PC-3 (cell line): ENCODE data around the gene CES4A. TPM values are rescaled to one million over a fixed set of nuclear protein-coding genes. Genes with fewer than 3 reads are reported as not detected.

ENCODE experiments used
- ATAC-seq: fragments of 200-7000 bp; cut with Tn5 transposase; 2 replicates; pipeline ENCODE4 v1.9.1; 2020; ENCODE audit warnings: mild to moderate bottlenecking, moderate library complexity
- BruUV-seq: library from RNA; stranded (reverse); fragments of 400-500 nt; replicated peaks from 2 replicates; lab custom pipeline; 2021; lab: Mats Ljungman, UMichigan
- CTCF ChIA-PET: fragments of 300-600 bp; sonication (Branson Sonifier 250); formaldehyde crosslinking; loops from one replicate; lab custom pipeline; 2022; ENCODE audit warnings: antibody characterized with exemption; lab: Charles Lee
- POLR2A ChIA-PET: fragments of 300-600 bp; sonication (Branson Sonifier 250); formaldehyde crosslinking; loops from one replicate; lab custom pipeline; 2022; ENCODE audit warnings: antibody characterized with exemption; ENCODE audit not compliant: unreplicated experiment; lab: Charles Lee
- DNase-seq: peaks from one replicate; pipeline ENCODE4 v3.0.0-alpha.2; 2015
- H2AFZ ChIP-seq: fragments of 300-600 bp; sonication (generic); 2 replicates; pipeline ENCODE4 v1.6.0; 2016; ENCODE audit warnings: antibody characterized with exemption, low read length
- H3F3A ChIP-seq: fragments of 300-600 bp; sonication (generic); one replicate; pipeline ENCODE4 v1.6.0; 2017; ENCODE audit warnings: antibody characterized with exemption, low read length, control low read depth, mild to moderate bottlenecking; ENCODE audit not compliant: unreplicated experiment
- H3K27ac ChIP-seq: fragments of 300-600 bp; sonication (generic); 2 replicates; pipeline ENCODE4 v1.5.1; 2016; ENCODE audit warnings: mild to moderate bottlenecking, low read length
- H3K27me3 ChIP-seq: fragments of 300-600 bp; sonication (generic); 2 replicates; pipeline ENCODE4 v1.6.1; 2016; ENCODE audit warnings: low read length, mixed read lengths
- H3K36me3 ChIP-seq: fragments of 300-600 bp; sonication (generic); 2 replicates; pipeline ENCODE4 v1.6.1; 2016; ENCODE audit warnings: low read depth, mixed run types, low read length, mixed read lengths
- H3K4me1 ChIP-seq: fragments of 300-600 bp; sonication (generic); 2 replicates; pipeline ENCODE4 v1.5.1; 2016; ENCODE audit warnings: low read length; ENCODE audit not compliant: insufficient read depth
- H3K4me2 ChIP-seq: fragments of 300-600 bp; sonication (generic); 2 replicates; pipeline ENCODE4 v1.6.0; 2016; ENCODE audit warnings: low read length
- H3K4me3 ChIP-seq: fragments of 300-600 bp; sonication (generic); 2 replicates; pipeline ENCODE4 v1.5.1; 2016; ENCODE audit warnings: mild to moderate bottlenecking, low read length, mixed read lengths
- H3K79me2 ChIP-seq: fragments of 300-600 bp; sonication (generic); 2 replicates; pipeline ENCODE4 v1.6.1; 2017; ENCODE audit warnings: low read length, mixed read lengths
- H3K9ac ChIP-seq: fragments of 300-600 bp; sonication (generic); 2 replicates; pipeline ENCODE4 v1.6.0; 2016; ENCODE audit warnings: mild to moderate bottlenecking, low read length
- H3K9me2 ChIP-seq: fragments of 300-600 bp; sonication (generic); replicated peaks from 2 replicates; pipeline ENCODE4 v1.6.1; 2016; ENCODE audit warnings: mixed run types, low read length, mixed read lengths
- H3K9me3 ChIP-seq: fragments of 300-600 bp; sonication (generic); 2 replicates; pipeline ENCODE4 v1.6.1; 2016; ENCODE audit warnings: low read length, mixed read lengths
- H4K20me1 ChIP-seq: fragments of 300-600 bp; sonication (generic); 2 replicates; pipeline ENCODE4 v1.6.1; 2016; ENCODE audit warnings: low read length, mixed read lengths
- EZH2 ChIP-seq: fragments of 300-600 bp; sonication (generic); IDR thresholded peaks from one replicate; pipeline ENCODE4 v1.6.1; 2017; ENCODE audit warnings: antibody characterized with exemption, mild to moderate bottlenecking, low read length; ENCODE audit not compliant: unreplicated experiment
- EZH2phosphoT487 ChIP-seq: fragments of 300-600 bp; sonication (generic); IDR thresholded peaks from 2 replicates; pipeline ENCODE4 v1.6.1; 2018; ENCODE audit warnings: mild to moderate bottlenecking, antibody characterized with exemption, low read length, borderline replicate concordance
- intact Hi-C: fragments of 100-400 bp; cut with micrococcal nuclease; formaldehyde crosslinking; loops from 2 replicates; pipeline ENCODE4 v1.9.0; 2023
- total RNA-seq: library from RNA; depleted of rRNA; stranded (reverse); fragments of >200 nt; gene quantifications from 2 replicates; pipeline ENCODE4 v1.2.3, GENCODE V29; 2014
- TF ChIP-seq, protein P1 (sequence below): fragments of 300-600 bp; sonication (generic); conservative IDR thresholded peaks from 2 replicates; pipeline ENCODE4 v1.5.1; 2017; ENCODE audit warnings: antibody characterized with exemption, low read depth, mild to moderate bottlenecking, low read length

CES4A gene
- total RNA-seq, 1 experiment from 2014 or later: 2.6 TPM

- no TSS peak for BruUV-seq
- peak; percentile 80 for ATAC-seq
- TF ChIP-seq, protein P1, sequence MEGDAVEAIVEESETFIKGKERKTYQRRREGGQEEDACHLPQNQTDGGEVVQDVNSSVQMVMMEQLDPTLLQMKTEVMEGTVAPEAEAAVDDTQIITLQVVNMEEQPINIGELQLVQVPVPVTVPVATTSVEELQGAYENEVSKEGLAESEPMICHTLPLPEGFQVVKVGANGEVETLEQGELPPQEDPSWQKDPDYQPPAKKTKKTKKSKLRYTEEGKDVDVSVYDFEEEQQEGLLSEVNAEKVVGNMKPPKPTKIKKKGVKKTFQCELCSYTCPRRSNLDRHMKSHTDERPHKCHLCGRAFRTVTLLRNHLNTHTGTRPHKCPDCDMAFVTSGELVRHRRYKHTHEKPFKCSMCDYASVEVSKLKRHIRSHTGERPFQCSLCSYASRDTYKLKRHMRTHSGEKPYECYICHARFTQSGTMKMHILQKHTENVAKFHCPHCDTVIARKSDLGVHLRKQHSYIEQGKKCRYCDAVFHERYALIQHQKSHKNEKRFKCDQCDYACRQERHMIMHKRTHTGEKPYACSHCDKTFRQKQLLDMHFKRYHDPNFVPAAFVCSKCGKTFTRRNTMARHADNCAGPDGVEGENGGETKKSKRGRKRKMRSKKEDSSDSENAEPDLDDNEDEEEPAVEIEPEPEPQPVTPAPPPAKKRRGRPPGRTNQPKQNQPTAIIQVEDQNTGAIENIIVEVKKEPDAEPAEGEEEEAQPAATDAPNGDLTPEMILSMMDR: peak; percentile 82
- TF ChIP-seq EZH2phosphoT487: no peak
- intact Hi-C loops: no loop called here
- no peaks in the 10 kb centered on the region for H3K27me3 ChIP-seq
- no peaks in the 10 kb centered on the region for H3K79me2 ChIP-seq
- POLR2A ChIA-PET: no interaction called here
- H3K27ac ChIP-seq: no peak overlapping the region
- peaks cover 4% of the 10 kb centered on the region; the same call in 1 of the 2 replicates for H3K4me1 ChIP-seq
- H4K20me1 ChIP-seq: no peaks in the 10 kb centered on the region
- DNase-seq: peak; percentile 85
- H3K9ac ChIP-seq: no peak overlapping the region
- no peaks in the 10 kb centered on the region for H3F3A ChIP-seq
- H3K36me3 ChIP-seq: no peaks in the 10 kb centered on the region
- H3K9me2 ChIP-seq: no peaks in the 10 kb centered on the region
- H3K4me2 ChIP-seq: peak overlapping the region; percentile 92
- CTCF ChIA-PET: no interaction called here
- peak overlapping the region; percentile 68 for H3K4me3 ChIP-seq
- peak overlapping the region; percentile 87 for H2AFZ ChIP-seq
- no peaks in the 10 kb centered on the region for H3K9me3 ChIP-seq
Observed at GRCh38 chr16:66947302-66948065, 40.9 kb upstream of the CES4A start.

DNA sequence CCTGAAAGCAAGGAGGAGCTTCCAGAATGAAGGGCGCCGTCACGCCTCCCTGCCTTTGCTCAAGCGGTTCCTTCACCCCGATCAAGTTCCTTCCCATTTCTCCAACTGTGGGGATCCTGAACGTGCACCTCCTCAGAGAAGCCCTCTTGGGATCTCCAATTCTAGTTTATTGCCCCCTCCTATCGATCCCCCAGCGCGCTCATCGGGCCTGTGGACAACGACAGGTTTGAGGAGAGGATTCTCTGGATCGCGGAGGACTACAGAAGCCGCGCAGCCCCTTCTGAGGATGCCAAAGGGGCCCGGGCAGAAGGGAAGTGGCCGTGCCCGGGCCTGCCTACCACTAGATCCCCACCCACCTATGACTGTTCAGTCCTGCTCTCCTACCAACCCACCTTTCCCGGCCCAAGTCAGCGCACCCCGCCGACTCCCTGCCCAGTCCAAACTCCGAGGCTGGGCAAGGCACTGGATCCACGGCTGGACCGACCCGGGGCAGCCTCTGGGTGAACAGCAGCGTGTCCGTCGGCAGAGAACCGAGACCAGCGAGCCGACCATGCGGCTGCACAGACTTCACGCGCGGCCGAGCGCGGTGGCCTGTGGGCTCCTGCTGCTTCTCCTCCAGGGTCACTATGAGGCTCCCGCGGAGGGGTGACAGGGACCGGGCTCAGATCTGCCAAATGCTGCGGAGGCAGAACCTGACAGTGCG lies 40.1 kb upstream of the CES4A start:
- H3K9me2 ChIP-seq: no peaks in the 10 kb centered on the region
- no peaks in the 10 kb centered on the region for H3K79me2 ChIP-seq
- ChIA-PET POLR2A (no interaction called here), CTCF (no interaction called here)
- no peaks in the 10 kb centered on the region for H3K9me3 ChIP-seq
- H3K9ac ChIP-seq: no peak overlapping the region
- H3K4me1 ChIP-seq: peaks cover 4% of the 10 kb centered on the region; the same call in 1 of the 2 replicates
- H3K36me3 ChIP-seq: no peaks in the 10 kb centered on the region
- ATAC-seq (peak; percentile 40), DNase-seq (no peak)
- H3K27me3 ChIP-seq: no peaks in the 10 kb centered on the region
- H4K20me1 ChIP-seq: no peaks in the 10 kb centered on the region
- no peak for TF ChIP-seq EZH2
- TF ChIP-seq, protein P1: no peak
- TF ChIP-seq EZH2phosphoT487: no peak
- H3K4me3 ChIP-seq: peak overlapping the region; percentile 68
- no TSS peak for BruUV-seq
- H3K4me2 ChIP-seq: peak overlapping the region; percentile 92
- intact Hi-C loops: no loop called here
- H3F3A ChIP-seq: no peaks in the 10 kb centered on the region
- no peak overlapping the region for H3K27ac ChIP-seq
- peak overlapping the region; percentile 87 for H2AFZ ChIP-seq
